Kidney epithelial cell (primary cell): ENCODE data around the gene MAGI3. TPM values are rescaled to one million over a fixed set of nuclear protein-coding genes. Genes with fewer than 3 reads are reported as not detected.

Source experiments
- DNase-seq: peaks from one replicate; pipeline ENCODE4 v3.0.0-alpha.2; 2010; ENCODE audit warnings: low read depth
- H3K27me3 ChIP-seq: 2 replicates; pipeline ENCODE4 v1.6.0; 2011; ENCODE audit warnings: low read length; ENCODE audit not compliant: control insufficient read depth, insufficient read depth
- H3K36me3 ChIP-seq: 2 replicates; pipeline ENCODE4 v1.5.1; 2011; ENCODE audit warnings: low read length; ENCODE audit not compliant: control insufficient read depth, insufficient read depth
- H3K4me3 ChIP-seq: 2 replicates; pipeline ENCODE4 v1.5.1; 2011; ENCODE audit warnings: low read depth, mild to moderate bottlenecking, control low read depth, low read length
- CTCF ChIP-seq: IDR thresholded peaks from 2 replicates; pipeline ENCODE4 v1.5.1; 2011; ENCODE audit warnings: mild to moderate bottlenecking, moderate library complexity, low read length, control low read depth, inconsistent platforms; ENCODE audit not compliant: insufficient read depth, poor library complexity, severe bottlenecking
- total RNA-seq: library from RNA; depleted of rRNA; stranded (reverse); fragments of >200 nt; gene quantifications from 2 replicates; pipeline ENCODE4 v1.2.3, GENCODE V29; 2015

MAGI3 gene
- 3.7 and 6.7 TPM in 2 replicates for total RNA-seq

- Histone ChIP-seq H3K27me3 (no peaks in the 10 kb centered on the region), H3K4me3 (peak within 1 kb of the TSS; percentile 74), H3K36me3 (no peaks in the 10 kb centered on the region)
- peak; percentile 84 for DNase-seq
- no peak for TF ChIP-seq CTCF
Measured at GRCh38 chr1:113389953-113390834, at the start of gene MAGI3. TSS of gene MAGI3 (plus strand) at chr1:113390515. CDS start at chr1:113391034, 519 bp downstream.

DNA sequence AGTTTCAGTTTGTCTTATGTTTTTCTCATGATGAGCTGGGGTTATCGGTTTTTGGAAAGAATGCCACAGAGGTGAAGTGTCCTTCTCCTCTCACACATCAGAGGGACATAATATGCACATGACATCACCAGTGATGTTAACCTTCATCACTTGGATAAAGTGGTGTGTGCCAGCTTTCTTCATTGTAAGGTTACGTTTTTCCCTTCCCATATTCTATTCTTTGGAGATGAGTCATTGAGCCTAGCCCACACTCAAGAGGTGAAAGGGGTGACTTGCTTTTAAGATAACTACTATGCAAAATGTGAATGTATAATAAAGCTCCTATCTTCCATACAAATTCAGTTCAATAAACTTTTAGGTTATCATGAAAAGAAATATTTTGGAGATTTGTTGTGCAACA lies 36.7 kb upstream of the MAGI3 start:
- H3K4me3 ChIP-seq: no peak overlapping the region
- no peak for TF ChIP-seq CTCF
- no peak for DNase-seq
- H3K27me3 ChIP-seq: no peaks in the 10 kb centered on the region
- no peaks in the 10 kb centered on the region for H3K36me3 ChIP-seq

DNA sequence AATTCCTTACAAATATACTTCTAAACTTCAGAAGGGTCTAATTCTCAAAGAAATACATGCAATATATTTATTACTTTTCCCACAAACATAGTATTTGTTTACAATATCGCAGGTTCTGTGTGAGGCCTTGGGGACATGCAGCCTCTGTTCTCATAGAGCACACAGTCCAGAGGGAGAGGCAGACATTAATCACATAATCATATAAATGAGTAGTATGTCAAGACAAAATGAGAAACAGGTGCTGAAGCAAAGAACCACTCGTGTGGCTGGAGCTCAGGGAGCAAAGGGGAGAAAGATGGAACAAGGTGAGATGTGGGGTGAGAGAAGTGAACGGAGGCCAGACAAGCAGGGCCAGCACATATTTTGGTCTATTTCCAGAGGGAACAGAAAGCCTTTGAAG lies 26.4 kb upstream of the MAGI3 start:
- Histone ChIP-seq H3K4me3 (no peak overlapping the region), H3K36me3 (no peaks in the 10 kb centered on the region), H3K27me3 (no peaks in the 10 kb centered on the region)
- no peak for DNase-seq
- TF ChIP-seq CTCF: no peak

- H3K36me3 ChIP-seq: no peaks in the 10 kb centered on the region
- TF ChIP-seq CTCF: no peak
- no peak overlapping the region for H3K4me3 ChIP-seq
- DNase-seq: no peak
- H3K27me3 ChIP-seq: no peaks in the 10 kb centered on the region
Measured at GRCh38 chr1:113369040-113369439, 21.3 kb upstream of the MAGI3 start.

DNA sequence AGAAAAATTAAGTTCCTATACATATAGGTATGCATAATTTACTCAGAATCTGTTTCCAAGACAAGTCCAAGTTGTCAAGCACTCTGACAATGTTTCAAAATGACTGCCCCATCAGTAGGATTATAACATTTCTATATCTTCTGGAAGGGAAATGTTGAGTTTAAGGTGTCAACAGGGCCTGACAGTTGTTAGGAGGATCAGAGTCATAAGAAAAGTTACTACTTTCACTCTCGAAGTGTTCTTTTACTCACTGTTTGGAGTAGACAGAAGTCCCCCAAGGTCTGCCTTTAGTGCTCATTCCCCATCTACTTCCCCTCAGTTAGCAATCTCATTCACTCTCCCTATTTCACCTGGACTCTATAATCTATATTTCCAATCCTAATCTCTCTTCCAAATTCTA lies 20.6 kb upstream of the MAGI3 start:
- no peak for DNase-seq
- TF ChIP-seq CTCF: no peak
- Histone ChIP-seq H3K4me3 (no peak overlapping the region), H3K27me3 (no peaks in the 10 kb centered on the region), H3K36me3 (no peaks in the 10 kb centered on the region)

DNA sequence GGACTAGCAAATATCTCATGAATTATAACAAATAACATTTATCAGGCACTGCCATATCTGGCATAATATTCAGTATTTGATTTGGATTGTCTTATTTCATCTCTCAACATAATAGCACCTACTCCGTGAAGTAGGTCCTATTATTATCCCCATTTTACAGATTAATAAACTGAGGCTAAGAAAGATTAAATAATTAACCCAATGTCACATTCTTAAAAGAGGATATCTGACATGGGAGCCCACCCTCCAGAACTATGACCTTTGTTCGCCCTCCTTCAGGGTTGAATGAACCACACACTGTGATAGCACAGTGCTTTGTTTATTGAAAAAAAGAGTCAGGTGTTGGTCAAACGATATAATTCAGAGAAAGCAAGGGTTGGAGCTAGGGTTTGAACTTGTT lies 19.4 kb upstream of the MAGI3 start:
- TF ChIP-seq CTCF: no peak
- no peak for DNase-seq
- H3K36me3 ChIP-seq: no peaks in the 10 kb centered on the region

More for the DNA sequence above, 19.4 kb upstream of the MAGI3 start:
- Histone ChIP-seq H3K27me3 (no peaks in the 10 kb centered on the region), H3K4me3 (no peak overlapping the region)
